Posterior vena cava (tissue), 2 donors: ENCODE results near the gene KDELR3. TPM values are rescaled to one million over a fixed set of nuclear protein-coding genes. Genes with fewer than 3 reads are reported as not detected.

Experiments used
- DNase-seq: peaks from one replicate; pipeline ENCODE4 v3.0.0-alpha.2; 2020; ENCODE audit warnings: low spot score
- intact Hi-C, 2 donors: fragments of 100-400 bp; cut with DNase I; formaldehyde crosslinking; loops; one replicate each; pipeline versions ENCODE4 v1.14.1 to v1.14.2; 2022 to 2023
- total RNA-seq, 2 donors: library from RNA; stranded (reverse); fragmentation: NEBNext Ultra II Directional; extraction: Animal tissue kit (Norgen Biotek cat#: 25700); gene quantifications; one replicate each; pipeline ENCODE4 v1.2.1, GENCODE V29; 2021
- donor health status: DM: yes; HTN: yes; CAD: no.
- donor health status: DM: yes; HTN: yes; CAD: no.

The KDELR3 gene
- total RNA-seq, 2 donors from 2014 or later: 14.5 to 23.1 TPM

DNA sequence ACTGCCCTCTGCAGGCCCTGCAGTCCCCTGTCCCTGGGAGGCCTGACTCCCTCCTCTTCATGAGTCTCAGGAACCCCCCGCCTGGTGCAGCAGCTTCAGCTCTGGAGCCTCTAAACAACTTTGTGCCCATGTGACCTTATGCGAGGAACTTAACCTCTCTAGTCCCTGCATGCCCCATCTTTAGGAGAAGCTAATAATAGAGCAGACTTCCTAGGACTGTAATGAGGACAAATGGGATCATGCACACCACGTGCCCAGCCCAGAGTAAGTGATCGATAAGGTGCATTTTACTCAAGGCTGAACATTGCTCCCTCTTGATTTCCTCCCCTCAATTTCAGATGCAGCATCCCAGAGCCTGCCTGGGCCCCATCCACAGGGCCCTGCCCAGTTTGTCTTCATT is 31.9 kb upstream of the KDELR3 start:
- intact Hi-C loops: no loop called here
- no peak for DNase-seq

DNA sequence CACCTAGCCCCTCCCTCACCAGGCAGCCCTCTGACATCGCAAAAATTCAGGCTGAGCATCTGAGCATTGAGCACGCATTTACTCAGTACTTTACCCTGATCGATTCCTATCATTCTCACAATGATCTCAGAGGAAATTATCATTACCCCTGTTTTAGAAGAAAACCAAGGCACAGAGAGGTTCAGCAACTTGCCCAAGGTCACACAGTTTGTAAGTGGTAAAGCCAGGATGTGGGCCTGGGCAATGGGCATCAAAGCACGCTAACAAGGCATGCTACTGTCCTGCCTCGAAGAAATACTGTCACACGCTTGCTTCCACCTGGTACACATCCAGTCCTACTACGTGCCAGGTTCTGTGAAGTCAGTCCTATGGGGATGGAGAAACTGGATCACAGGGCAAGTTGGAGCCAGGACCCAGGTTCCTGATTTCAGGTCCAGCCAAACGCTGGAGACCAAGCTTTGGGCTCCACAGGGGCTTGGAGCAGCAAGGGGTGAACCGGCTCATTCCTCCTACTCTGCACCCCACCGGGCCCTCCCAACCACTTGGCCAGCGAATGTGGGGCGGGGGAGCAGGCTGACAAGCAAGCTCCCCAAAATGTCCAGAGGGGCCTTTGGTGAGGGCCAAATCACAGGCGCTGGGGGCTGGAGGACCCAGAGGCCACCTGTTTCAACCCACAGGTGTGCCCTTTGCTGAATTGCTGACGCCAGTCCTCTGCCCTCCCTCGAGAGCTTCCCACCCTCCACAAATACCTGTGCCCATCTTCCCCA is 31.1 kb upstream of the KDELR3 start:
- DNase-seq: no peak
- intact Hi-C loops: no loop called here

DNA sequence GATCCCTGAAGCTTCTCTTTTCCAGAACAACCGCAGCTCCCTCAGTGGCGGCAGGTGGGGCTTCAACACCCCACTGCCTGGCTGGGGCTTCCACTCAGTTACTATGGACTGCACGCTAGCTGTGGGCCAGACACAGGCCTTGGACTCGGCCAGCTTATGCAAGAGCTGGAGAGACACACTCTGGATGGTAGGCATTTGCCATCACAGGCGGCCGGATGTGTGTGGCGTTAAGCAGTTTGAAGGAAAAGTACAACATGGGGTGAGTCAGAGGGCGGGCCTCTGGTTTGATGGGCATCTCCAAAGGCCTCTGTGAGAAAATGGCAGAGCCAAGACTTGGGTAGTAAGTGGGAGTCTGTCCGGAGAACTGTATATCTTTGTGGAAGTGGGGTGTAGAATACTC is 30.5 kb upstream of the KDELR3 start:
- DNase-seq: no peak
- intact Hi-C loops: no loop called here

- no peak for DNase-seq
- intact Hi-C loops: no loop called here
Measured at GRCh38 chr22:38440747-38441350, 27.0 kb upstream of the KDELR3 start.

DNA sequence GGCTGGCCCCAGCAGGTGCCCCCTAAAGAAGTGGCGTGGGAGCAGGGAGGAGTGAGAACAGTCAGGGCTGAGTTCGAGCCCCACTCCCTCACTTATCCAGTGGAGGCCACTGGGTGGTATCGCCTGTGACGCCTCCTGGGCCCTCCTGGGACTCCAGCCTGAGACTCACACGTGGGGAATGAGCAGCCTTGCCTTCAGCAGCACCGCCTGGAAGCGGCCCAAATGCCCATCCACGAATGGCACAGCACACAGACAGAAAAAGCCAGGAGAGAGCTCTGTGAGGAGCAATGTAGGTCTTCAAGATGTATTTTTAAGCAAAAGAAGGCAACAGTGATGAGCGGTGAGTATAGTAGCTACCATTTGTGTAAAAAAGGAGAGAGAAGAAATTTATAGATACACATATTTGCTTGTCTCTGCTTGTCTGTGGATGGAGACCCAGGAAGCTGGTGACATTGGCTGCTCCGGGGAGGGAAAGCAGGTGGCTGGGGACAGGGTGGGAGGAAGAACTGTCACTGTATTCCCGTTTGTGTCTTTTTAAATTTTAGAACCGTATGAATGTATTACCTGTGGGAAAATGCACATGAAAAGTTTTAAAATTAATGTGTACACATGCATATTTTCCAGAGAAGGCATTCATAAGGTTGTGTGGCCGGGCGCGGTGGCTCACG is 26.1 kb upstream of the KDELR3 start:
- intact Hi-C loops: no loop called here
- no peak for DNase-seq

DNA sequence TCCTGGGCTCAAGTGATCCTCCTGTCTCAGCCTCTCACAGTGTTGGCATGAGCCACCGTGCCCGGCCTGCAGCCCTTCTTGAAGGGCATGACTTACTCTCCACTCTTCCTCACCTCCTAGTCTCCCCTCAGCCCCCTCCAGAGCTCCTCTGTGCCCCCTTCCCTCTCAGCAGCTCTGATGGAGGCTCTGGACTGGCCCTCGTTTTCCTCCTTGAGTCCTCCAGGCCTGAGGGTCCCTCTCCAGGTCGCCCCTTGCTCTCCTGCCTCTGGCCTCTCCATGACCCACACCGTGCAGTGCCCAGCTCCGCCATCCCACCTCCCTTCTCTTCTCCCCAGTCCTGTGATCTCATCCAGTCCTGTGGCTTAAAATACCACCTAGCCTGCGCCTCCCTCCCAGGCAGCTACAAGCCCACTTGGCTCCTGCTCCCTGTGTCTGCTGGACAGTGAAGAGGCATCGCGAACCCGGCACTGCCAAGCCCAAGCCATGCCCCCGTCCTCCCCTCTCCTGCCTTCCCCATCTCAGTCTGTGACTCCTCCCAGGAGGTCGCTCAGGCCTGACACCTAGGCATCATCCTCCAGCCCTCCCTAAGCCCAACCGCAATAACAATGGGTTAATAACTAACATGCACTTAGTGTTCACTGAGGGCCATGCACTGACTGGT is 24.8 kb upstream of the KDELR3 start:
- no peak for DNase-seq
- intact Hi-C loops: no loop called here

- intact Hi-C loops: no loop called here
- DNase-seq: no peak
Measured at GRCh38 chr22:38443628-38444521, 24.0 kb upstream of the KDELR3 start.

DNA sequence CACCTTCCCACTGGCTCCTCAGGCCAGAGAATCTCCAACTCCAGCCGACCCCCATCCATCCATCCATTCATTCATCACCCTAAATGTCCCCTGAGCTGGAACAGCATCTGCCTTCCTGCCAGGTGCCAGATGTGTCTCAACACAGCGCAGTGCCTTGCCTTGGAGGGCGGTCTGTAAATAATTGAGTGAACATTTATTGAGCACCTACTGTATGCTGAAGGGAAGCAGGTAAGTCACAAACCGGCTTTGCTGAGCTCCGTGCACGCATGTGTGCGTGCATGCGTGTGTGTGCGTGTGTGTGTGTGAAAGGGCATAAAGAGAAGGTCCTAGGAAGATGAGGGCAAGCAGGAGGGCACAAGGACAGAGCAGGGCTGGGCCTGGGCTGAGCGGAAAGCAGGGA is 23.1 kb upstream of the KDELR3 start:
- DNase-seq: no peak
- intact Hi-C loops: no loop called here

- intact Hi-C loops: no loop called here
- DNase-seq: no peak
Measured at GRCh38 chr22:38446018-38446601, 21.8 kb upstream of the KDELR3 start.

DNA sequence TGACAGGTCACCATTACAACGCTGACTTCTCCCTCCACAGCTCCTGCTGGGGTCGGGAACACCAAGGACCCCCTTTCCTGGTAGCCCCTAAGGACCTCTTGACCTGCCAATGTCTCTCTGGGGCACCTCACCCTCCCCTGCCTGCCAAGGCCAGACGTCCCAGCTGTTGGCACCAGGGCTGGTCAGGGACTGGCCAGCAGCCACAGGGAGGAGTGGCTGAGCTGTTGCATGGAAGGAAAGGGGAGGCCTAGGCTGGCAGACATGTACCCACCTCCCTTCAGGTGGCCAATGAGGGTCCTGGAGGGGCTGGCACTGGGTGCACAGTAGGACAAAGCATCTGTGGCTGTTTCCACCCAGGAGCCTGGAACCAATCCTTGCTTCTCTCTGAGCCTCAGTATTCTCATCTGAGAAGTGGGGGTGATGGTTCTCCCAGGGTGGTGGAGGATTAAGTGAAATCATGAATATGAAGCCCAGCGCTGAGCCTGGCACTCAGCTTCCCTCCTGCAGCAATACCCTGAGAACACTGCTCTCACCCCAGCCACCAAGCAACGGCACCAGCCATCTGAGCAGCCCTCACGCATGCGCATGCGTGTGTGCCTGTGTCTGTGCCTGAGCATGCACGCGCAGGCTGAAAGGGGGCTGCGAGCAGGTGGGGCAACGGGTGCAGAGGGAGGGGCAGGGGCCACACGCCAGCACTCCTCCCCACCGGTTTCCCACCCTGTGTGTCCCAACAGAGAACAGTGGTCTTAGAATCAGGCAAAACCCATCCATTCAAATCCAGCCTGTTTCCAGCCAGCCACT is 18.8 kb upstream of the KDELR3 start:
- DNase-seq: no peak
- intact Hi-C loops: no loop called here

- intact Hi-C loops: no loop called here
Measured at GRCh38 chr22:38449776-38450175, 18.1 kb upstream of the KDELR3 start.

GRCh38 chr22:38450234-38450797 is 17.6 kb upstream of the KDELR3 start:
- DNase-seq: no peak
- intact Hi-C loops: no loop called here

More at GRCh38 chr22:38449776-38450175, 18.1 kb upstream of the KDELR3 start:
- DNase-seq: no peak

DNA sequence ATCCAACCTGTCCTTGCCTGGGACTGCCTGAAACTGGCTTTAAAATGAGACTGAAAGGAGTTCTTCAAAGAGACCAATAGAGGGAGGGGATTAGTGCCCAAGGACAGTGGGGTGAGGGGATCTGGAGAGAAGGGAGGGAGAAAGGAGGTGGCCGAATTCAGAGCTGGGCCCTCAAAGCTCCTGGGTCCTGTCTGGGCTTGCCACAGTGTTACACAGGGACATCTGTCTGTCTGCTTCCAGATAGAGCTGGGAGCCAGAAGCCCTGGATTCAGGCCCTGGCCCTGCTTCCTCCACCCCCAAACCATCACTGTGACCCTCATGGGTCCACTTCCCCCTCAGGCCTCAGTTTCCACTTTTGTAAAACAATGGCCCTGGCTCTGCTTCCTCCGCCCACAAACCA is 16.5 kb upstream of the KDELR3 start:
- intact Hi-C loops: no loop called here
- no peak for DNase-seq

DNA sequence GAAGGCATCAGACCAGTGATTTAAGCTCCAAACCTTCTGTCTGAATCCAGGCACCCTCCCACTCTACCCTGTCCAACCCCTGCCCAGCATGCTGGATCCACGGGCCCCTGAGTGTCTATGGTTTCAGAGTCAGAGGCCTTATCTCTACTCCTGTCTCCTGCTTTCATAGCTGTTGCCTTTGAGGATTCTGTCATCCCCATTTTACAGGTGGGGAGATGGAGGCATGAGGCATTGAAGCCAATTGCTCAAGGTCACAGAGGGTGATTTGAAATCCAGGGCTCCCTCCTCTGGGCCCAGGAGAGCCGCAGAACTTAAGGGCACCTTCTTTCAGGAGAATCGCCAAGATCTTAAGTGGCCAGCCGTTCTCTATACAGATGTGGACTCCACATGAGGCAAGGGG is 16.0 kb upstream of the KDELR3 start:
- intact Hi-C loops: no loop called here

DNA sequence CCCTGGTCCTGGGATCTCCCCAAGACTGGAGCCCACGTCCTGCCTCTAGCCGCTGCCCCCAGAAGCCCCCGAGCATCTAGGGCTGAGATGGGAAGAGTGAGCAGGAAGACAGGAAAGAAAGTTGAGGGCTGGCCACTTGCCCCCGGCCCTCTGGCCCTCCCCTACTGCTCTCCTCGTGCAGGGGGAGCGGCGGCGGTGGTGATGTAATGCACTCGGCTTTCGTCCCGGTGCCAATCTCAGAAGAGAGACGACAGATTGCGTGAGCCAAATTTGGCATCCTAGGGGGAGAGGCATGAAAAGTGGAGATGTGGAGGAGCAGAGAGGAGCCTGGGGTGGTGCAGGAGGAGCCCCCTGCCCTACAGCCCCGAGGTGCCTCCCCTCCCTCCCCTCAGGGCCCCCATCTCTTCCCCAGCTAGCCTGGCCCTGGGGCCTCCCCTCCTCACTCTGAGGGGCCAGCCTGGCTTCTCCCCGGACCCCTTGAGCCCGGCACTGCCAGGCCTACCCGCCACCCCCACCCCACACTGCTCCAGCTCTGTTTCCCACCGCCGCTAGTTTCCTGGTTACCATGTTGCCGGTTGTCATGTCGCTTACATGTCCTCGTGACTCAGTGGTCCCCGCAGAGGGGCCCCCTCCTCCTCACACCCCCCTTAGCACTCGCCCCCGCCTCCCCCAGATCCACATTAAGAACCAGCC is 15.4 kb upstream of the KDELR3 start:
- intact Hi-C loops: no loop called here
- DNase-seq: no peak

More for the DNA sequence above, 16.0 kb upstream of the KDELR3 start:
- DNase-seq: no peak

GRCh38 chr22:38453066-38453672 is 14.7 kb upstream of the KDELR3 start:
- intact Hi-C loops: no loop called here
- DNase-seq: no peak

GRCh38 chr22:38453996-38454352 is 13.9 kb upstream of the KDELR3 start:
- DNase-seq: no peak
- intact Hi-C loops: no loop called here
